Diencephalon (tissue), 1 donor: ENCODE data around the gene CROT. TPM values are rescaled to one million over a fixed set of nuclear protein-coding genes. Genes with fewer than 3 reads are reported as not detected.

ENCODE experiments used
- small RNA-seq: library from RNA; depleted of rRNA; stranded (forward); fragments of <200 nt; gene quantifications from one replicate; pipeline ENCODE3, GENCODE V24; 2014
- total RNA-seq: library from RNA; depleted of rRNA; stranded (reverse); fragments of >200 nt; gene quantifications from one replicate; pipeline ENCODE4 v1.2.3, GENCODE V29; 2014

Gene CROT, protein sequence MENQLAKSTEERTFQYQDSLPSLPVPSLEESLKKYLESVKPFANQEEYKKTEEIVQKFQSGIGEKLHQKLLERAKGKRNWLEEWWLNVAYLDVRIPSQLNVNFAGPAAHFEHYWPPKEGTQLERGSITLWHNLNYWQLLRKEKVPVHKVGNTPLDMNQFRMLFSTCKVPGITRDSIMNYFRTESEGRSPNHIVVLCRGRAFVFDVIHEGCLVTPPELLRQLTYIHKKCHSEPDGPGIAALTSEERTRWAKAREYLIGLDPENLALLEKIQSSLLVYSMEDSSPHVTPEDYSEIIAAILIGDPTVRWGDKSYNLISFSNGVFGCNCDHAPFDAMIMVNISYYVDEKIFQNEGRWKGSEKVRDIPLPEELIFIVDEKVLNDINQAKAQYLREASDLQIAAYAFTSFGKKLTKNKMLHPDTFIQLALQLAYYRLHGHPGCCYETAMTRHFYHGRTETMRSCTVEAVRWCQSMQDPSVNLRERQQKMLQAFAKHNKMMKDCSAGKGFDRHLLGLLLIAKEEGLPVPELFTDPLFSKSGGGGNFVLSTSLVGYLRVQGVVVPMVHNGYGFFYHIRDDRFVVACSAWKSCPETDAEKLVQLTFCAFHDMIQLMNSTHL
- 25.4 TPM for total RNA-seq

DNA sequence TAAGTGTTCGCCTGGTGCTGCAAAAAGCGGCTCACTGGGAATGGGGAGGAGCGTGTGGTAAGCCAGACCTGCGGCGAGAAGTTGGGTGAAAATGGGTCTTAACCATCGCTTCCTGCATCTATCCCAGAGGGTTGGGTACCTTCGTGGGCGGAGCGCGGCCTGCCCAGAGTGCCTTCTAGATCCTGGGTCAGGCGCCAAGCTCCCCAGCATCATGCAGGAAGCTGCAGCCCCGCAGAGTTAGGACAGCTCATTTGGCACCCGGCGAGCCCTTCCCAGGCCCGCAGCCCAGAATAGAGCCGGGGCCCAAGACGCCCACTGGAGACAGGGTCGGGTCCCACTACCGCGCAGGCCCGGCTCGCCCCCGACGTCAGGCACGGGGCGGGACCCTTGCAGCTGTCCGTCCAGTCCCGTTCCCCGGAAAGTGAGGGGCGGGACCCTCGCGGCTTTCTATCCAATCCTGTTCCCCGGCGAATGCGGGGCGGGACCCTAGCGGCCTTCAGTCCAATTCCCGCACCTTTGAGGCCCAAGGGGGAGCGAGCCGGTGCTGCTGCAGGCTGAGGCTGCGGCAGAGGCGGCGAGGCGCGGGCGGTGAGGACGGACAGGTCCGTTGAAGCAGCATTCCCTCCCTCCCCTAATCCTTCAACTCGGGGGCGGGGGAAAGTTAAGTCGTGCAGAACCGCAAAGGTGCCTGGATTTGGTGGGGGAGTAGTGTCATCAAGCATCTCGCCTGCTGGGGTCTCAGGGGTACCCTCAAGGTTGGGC is at the start of gene CROT:
Gene CROT, plus strand, starts transcription at position 499 of the 762 bp plus-strand sequence. CDS start 3,405 bp downstream, outside the sequence.

Small RNAs within 50 kb of the gene (small RNA-seq; reads per million reads assigned to genes)
- gene RF02195: not detected
- gene RF02196: not detected

Other genes starting within 250 kb of the CROT start
- 130 TPM for gene DMTF1, start 193.2 kb upstream of the CROT start, total RNA-seq
- 6.5 TPM for gene TMEM243, start 125.9 kb upstream of the CROT start, total RNA-seq
- 2.3 TPM for gene ABCB4, start 130.0 kb downstream of the CROT start, total RNA-seq